ENCODE data around the gene C10orf95.
A peak's percentile ranks its signal among the peaks of the same experiment; 100 is the strongest.
"Not testable (repeated sequence)": the region's sequence is repeated elsewhere in the genome, so short reads cannot be mapped to it uniquely, and the experiment has no call there.

C10orf95 gene

DNA sequence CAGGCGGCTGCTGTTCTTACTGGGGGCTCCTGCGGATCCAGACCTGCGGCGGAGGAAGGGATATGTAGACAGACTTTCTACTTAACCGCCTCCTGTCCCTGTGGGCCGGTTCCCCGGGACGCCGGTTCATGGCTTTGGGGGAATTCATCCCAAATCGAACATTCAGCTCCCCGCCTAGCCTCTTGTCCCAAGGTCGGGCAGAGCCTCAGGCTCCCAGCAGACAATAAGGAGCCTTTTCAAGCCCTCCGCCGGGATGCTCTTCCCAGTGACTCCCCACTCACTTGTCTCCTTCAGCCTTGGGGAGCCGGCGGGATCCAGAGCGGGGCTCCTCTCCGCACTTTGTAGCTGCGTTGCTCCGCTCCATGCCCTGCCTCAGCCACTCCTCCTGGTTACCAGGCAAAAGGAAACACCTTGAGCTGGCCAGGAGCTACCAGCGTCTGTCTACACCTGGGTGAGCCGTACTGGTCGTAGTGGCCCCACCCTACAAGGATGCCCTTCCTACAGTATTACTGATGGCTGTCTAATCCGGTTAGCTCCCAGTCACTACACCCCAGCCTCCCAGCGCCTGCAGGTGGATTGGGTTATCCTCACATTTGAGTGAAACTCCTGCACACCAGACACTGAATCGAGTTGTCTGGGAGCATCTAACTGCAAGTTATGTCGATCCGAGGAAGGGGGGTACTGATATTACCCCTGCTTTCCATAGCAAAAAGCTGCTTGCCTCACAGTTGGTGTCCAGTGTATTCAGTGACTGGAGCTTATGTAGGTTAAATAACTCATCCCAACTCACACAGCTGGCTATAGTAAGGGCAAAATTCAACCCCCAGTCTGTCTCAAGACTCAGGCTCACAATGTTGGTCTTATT, at the start of gene C10orf95:
Gene C10orf95, minus strand, starts transcription at position 439 of the 865 bp plus-strand sequence. CDS start 450 bp downstream, outside the sequence.
- peak; percentile 35 for DNase-seq

GRCh38 chr10:102500686-102501085, 49.3 kb upstream of the C10orf95 start:
- not testable (repeated sequence) for DNase-seq

DNA sequence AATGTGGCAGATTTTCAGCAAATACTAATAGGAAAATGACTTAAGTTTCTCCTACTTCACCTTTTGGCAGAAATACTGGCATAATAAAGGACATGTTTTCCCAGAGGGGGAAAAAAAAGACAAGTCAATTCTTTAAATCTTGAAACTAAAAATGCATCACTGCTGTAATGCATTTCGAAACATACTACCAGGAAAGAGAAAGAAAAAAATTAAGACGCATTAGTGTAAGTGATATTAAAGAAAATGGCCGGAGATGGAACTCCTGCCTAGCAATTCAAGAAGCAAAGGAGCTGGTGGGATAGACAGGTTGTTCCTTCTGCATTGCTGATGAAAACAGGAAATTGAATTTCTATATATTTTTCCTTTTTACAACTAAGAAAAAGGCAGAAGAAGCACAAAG, 48.0 kb upstream of the C10orf95 start:
- DNase-seq, result no peak

- no peak for DNase-seq
These were observed 46.2 kb upstream of the C10orf95 start for GRCh38 chr10:102497545-102497944.

GRCh38 chr10:102493771-102494170, 42.4 kb upstream of the C10orf95 start:
- no peak for DNase-seq

GRCh38 chr10:102492983-102493382, 41.6 kb upstream of the C10orf95 start:
- DNase-seq, result no peak

DNA sequence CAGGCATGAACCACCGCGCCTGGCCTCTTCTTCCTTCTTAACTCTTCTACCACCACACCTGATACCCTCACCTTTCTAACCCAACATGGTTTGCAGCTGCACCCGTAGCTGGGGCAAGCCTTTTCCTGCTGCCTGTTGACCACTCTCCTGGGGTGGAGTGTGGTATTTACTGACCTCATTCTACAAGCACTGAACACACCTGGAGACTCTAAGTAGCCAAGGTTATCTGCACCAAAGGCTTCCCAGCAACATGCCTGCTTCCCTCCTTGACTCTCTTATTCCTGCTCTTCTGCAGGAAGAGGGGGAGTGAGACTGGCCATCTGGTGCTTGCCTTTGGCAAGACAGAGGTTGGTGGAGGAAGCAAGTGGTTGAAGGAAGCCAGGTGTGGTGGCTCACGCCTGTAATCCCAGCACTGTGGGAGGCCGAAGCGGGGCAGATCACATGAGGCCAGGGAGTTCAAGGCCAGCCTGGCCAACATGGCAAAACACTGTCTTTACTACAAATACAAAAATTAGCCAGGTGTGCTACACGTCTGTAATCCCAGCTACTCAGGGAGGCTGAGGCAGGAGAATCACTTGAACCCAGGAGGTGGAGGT, 41.1 kb upstream of the C10orf95 start:
- DNase-seq, result no peak

GRCh38 chr10:102491136-102491535, 39.8 kb upstream of the C10orf95 start:
- no peak for DNase-seq

DNA sequence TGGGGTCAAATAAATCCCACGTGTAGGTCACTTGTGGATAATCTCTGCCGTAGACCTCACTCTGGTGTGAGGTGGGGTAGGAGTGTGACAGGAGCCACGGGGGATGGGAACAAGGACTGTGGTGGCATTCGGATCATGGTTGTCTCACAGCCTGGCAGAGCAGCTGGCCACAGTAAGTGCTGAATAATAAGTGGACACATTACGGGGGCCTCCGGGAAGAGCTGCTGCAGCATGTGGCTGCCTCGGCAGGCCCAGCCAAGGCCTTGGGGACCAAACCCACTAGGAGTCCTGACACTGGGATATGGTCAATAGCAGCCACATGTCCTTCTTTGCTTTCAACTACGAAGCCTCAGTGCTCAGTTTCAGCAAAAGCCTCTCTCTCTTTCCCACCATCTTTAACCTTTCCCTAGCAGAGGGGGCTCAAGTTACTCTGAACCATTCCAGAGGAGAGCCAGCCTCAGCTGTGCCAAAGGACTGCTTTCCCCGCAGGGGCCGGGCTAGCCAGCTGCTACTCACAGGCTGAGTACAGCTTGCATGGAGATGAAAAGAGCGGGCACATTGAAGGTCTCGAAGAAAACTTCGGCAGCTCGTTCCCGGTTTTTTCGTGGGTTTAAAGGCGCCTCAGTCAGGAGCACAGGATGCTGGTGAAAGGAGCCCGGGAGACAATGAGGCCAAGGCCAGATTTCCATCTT, 33.9 kb upstream of the C10orf95 start:
- DNase-seq, result no peak

DNA sequence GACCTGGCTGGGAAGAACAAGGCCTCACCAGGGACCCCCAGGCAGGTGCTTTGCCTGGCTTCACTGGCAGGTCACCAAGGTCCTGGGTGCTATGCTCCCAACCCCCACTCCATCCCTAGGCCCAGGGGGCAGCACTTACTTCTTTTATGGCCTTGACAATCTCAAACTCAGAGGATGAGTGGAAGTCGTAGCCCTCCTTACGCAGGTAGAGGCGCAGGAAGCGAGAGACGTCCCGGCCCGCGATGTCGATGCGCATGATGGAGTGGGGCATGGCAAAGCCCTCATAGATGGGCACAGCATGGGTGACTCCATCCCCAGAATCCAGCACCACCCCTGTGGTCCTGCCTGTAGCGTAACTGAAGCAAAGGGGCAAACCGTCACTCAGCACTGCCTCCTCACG, 32.7 kb upstream of the C10orf95 start:
- DNase-seq, result no peak

- DNase-seq, result no peak
These were observed 29.1 kb upstream of the C10orf95 start for GRCh38 chr10:102480396-102480795.

- DNase-seq, result no peak
These were observed 28.3 kb upstream of the C10orf95 start for GRCh38 chr10:102479651-102480050.

- no peak for DNase-seq
These were observed 25.3 kb upstream of the C10orf95 start for GRCh38 chr10:102476466-102477141.

DNA sequence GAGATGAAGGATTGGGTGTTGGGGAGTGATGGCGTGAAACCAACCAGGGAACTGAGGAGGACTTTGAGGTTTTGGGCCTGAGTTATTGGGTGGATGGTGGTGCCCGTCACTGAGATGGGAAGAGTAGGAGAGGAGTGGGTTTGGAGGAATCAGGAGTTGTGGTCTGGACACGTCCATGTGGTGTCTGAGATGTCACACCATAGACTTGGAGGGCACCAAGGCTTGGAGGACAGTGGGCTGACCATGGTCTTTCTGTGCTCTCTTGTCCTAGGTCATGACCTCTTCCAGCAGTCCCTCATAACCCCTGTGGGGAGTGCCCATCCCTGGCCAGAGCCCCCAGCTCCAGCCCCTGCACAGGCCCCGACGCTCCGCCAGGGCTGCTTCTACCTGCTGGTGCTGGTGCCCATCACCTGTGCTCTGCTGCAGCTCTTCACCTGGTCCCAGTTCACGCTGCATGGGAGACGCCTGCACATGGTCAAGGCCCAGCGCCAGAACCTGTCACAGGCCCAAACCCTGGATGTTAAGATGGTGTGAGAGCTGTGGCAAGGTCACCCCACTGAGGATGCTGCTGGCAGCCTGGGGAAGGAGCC, 24.2 kb upstream of the C10orf95 start:
- DNase-seq, result no peak

DNA sequence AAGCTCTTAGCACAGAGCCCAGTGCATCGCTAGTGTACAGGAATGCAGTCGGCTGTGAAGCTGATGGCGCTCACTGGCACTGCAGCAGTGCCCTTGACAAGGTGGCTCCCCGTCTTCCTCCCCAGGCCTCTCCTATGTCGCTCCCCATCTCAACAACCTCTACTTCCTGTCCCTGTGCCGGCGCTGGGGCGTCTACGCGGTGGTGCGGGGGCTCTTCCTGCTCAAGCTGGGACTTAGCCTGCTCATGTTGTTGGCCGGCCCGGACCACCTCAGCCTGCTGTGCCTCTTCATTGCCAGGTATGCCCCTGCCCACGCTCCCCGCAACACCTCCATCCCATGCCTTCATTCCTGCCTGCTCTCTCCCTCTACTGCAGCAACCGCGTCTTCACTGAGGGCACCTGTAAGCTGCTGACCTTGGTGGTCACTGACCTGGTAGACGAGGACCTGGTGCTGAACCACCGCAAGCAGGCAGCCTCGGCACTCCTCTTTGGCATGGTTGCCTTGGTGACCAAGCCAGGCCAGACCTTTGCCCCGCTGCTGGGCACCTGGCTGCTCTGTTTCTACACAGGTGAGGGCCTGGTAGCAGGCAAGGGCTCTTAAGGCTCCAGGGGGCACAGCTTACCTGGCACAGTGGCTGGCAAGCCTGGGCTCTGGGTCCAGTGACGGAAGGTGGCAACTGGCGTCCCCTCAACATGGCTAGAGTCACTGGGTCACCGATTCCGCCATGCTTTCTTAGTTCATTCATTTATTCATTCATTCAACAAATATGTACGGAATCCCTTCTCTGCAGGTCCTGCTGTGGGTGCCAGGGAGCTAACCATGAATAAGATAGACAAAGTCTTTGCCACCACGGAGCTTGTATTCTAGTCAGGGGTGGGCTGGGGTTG, 22.3 kb upstream of the C10orf95 start:
- no peak for DNase-seq

DNA sequence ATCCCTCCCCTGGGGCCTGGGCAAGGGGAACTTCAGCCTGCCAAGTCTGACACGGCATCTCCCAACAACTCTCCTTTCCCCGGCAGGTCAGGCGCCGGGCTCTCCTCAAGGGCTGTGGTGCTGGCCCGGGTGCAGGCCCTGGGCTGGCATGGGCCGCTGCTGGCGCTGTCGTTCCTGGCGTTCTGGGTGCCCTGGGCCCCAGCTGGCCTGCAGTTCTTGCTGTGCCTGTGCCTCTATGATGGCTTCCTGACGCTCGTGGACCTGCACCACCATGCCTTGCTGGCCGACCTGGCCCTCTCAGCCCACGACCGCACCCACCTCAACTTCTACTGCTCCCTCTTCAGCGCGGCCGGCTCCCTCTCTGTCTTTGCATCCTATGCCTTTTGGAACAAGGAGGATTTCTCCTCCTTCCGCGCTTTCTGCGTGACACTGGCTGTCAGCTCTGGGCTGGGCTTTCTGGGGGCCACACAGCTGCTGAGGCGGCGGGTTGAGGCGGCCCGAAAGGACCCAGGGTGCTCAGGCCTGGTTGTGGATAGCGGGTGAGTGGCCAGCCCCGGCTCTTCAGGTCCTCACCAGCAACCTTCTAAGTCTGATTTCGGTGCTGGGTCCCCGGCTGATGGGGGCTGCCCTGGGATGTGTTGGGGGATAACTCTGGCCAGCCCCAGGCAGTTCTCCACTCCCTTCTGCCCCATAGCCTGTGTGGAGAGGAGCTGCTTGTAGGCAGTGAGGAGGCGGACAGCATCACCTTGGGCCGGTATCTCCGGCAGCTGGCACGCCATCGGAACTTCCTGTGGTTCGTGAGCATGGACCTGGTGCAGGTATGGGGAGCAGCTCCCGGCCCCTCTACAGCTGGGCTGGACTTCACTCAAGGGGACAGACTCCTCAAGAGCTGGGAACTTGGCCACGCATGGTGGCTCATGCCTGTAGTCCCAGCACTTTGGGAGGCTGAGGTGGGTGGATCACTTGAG, 19.5 kb upstream of the C10orf95 start:
- DNase-seq, result no peak

DNA sequence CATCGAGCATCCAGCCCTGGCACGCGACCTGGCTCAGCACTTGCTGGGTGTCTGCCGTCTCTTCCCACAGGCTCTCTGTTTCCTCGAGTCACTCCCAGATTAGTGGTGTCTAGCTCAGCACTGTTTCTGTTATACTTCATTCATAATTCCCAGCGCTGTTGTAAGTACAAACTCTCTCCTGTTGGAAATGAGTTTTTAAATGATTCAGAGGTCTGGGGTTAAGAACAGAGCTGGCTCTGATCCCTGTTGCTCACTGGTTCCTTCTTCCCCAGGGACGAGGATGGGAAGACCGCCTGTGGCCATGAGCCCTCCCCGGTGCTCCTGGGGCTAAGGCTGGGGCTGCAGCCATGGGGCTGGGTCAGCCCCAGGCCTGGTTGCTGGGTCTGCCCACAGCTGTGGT, 17.3 kb upstream of the C10orf95 start:
- no peak for DNase-seq

DNA sequence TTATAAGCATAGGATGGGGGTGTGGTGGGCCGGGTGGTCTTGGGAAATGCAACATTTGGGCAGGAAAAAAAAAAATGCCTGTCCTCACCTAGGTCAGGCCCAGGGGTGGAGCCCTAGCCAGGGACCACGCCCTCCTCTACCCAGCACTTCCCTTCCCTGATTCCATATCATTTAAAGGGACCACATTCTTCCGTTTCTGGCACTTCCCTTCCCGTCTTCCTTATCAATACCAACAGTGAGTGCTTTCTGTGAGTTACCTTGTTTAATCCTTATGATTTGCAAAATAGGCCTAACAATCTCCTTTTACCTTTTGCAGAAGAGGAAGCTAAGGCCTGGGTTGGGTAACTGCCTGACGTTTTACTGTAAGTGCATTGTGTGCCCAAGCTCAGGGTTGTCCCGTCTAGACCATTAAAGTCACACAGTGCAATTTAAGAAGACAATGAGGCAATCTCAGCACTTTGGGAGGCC, 16.7 kb upstream of the C10orf95 start:
- DNase-seq, result no peak

- no peak for DNase-seq
These were observed 16.0 kb upstream of the C10orf95 start for GRCh38 chr10:102467318-102467717.

DNA sequence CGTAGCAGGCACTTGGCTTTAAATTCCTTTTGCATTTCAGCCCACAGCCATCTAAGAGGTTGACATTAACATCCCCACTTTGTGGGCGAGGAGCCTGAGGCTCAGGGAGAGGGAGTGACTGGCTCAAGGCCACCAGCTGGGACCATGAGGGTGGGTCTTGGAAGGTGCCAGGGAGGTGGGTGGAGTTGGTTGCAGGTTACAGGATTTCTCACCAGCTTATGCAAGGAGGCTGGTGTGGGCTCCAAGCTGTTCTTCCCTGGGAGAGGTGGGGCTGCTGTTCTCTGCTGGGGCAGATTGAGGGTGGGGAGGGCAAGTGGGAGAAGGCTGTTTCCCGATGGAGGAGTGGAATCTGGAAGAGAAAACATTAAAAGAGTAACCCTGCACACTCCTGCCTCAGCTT, 14.1 kb upstream of the C10orf95 start:
- DNase-seq, result no peak
